ENCODE results near the gene ANGEL1. TPM values are rescaled to one million over a fixed set of nuclear protein-coding genes. Genes with fewer than 3 reads are reported as not detected.
A peak's percentile ranks its signal among the peaks of the same experiment; 100 is the strongest.

ANGEL1 gene
- total RNA-seq, 1 donor from 2014 or later, result 7.1 TPM

DNA sequence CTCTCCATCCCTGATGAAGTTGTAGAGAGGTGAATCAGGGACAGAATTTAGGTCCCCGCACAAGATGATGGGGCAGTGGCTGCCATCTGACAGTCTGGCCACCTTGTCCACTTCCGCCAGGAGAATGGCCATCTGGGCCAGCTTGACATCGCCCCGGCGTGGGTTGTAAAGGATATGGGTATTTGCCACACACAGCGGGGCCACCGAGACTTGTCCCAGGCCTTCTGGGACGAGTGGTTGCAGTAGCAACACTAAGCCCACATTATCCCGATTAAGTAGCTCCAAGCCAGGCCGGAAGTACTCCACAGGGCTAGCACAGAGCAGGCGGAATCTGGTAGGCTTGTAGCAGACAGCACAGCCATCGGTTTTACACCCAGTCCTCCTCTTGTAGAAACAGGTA lies 6.2 kb downstream of the ANGEL1 start:
- H3K36me3 ChIP-seq (ENCODE audit: control insufficient read depth, insufficient read depth, low read length), result no peaks in the 10 kb centered on the region
- DNase-seq (ENCODE audit: low read depth), result no peak
- no peak for TF ChIP-seq CTCF (IDR thresholded peaks at IDR 0.05; ENCODE audit: insufficient read depth, low read length, poor library complexity, severe bottlenecking)
- H3K27me3 ChIP-seq (ENCODE audit: control insufficient read depth, insufficient read depth, low read length), result no peaks in the 10 kb centered on the region
- H3K4me3 ChIP-seq (ENCODE audit: low read depth, low read length), result no peak overlapping the region

- no peak for DNase-seq (ENCODE audit: low read depth)
- Histone ChIP-seq H3K4me3 (ENCODE audit: low read depth, low read length) (no peak overlapping the region), H3K36me3 (ENCODE audit: control insufficient read depth, insufficient read depth, low read length) (peaks cover 1% of the 10 kb centered on the region), H3K27me3 (ENCODE audit: control insufficient read depth, insufficient read depth, low read length) (no peaks in the 10 kb centered on the region)
- TF ChIP-seq CTCF (IDR thresholded peaks at IDR 0.05; ENCODE audit: insufficient read depth, low read length, poor library complexity, severe bottlenecking), result no peak
Measured at GRCh38 chr14:76793956-76794355, 18.7 kb downstream of the ANGEL1 start.

- Histone ChIP-seq H3K27me3 (ENCODE audit: control insufficient read depth, insufficient read depth, low read length) (no peaks in the 10 kb centered on the region), H3K4me3 (ENCODE audit: low read depth, low read length) (no peak overlapping the region), H3K36me3 (ENCODE audit: control insufficient read depth, insufficient read depth, low read length) (peaks cover 1% of the 10 kb centered on the region)
- DNase-seq (ENCODE audit: low read depth), result no peak
- no peak for TF ChIP-seq CTCF (IDR thresholded peaks at IDR 0.05; ENCODE audit: insufficient read depth, low read length, poor library complexity, severe bottlenecking)
Measured at GRCh38 chr14:76793324-76793723, 19.4 kb downstream of the ANGEL1 start.

- Histone ChIP-seq H3K4me3 (ENCODE audit: low read depth, low read length) (no peak overlapping the region), H3K27me3 (ENCODE audit: control insufficient read depth, insufficient read depth, low read length) (no peaks in the 10 kb centered on the region), H3K36me3 (ENCODE audit: control insufficient read depth, insufficient read depth, low read length) (peaks cover 1% of the 10 kb centered on the region)
- TF ChIP-seq CTCF (IDR thresholded peaks at IDR 0.05; ENCODE audit: insufficient read depth, low read length, poor library complexity, severe bottlenecking), result no peak
- DNase-seq (ENCODE audit: low read depth), result no peak
Measured at GRCh38 chr14:76792422-76792821, 20.3 kb downstream of the ANGEL1 start.

- TF ChIP-seq CTCF (IDR thresholded peaks at IDR 0.05; ENCODE audit: insufficient read depth, low read length, poor library complexity, severe bottlenecking), result no peak
- no peak for DNase-seq (ENCODE audit: low read depth)
- H3K36me3 ChIP-seq (ENCODE audit: control insufficient read depth, insufficient read depth, low read length), result peaks cover 1% of the 10 kb centered on the region
- no peak overlapping the region for H3K4me3 ChIP-seq (ENCODE audit: low read depth, low read length)
- H3K27me3 ChIP-seq (ENCODE audit: control insufficient read depth, insufficient read depth, low read length), result no peaks in the 10 kb centered on the region
Measured at GRCh38 chr14:76786601-76787000, 26.1 kb downstream of the ANGEL1 start.

DNA sequence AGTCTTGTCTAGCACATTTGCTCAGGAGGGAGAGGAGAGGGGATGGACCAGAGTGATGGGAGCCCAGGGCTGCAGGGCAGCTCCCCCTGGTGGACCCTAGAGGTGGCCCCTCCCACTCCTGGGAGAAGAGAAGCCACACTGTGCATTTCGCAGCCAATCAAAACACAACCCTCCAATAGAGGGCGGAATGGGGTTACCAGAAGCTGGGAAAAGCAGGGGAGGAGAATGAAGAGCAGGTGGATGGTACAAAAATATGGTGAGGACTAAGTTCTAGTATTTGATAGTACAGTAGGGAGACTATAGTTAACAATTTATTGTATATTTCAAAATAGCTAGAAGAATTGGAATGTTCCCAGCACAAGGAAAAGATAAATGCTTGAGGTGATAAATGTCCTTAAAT lies 27.8 kb downstream of the ANGEL1 start:
- no peak for DNase-seq (ENCODE audit: low read depth)
- TF ChIP-seq CTCF (IDR thresholded peaks at IDR 0.05; ENCODE audit: insufficient read depth, low read length, poor library complexity, severe bottlenecking), result peak; percentile 95
- no peaks in the 10 kb centered on the region for H3K27me3 ChIP-seq (ENCODE audit: control insufficient read depth, insufficient read depth, low read length)
- H3K36me3 ChIP-seq (ENCODE audit: control insufficient read depth, insufficient read depth, low read length), result peaks cover 1% of the 10 kb centered on the region
- H3K4me3 ChIP-seq (ENCODE audit: low read depth, low read length), result no peak overlapping the region
